Vagina (tissue), 2 donors: ENCODE measurements around the gene PODXL.

Experiments used
- CTCF ChIP-seq, 3 experiments: fragments of 450-650 bp in 2 of 3; fragments of 200-600 bp in 1 of 3; sonication (generic) in 1 of 3; IDR thresholded peaks; one replicate each; pipeline ENCODE4 v1.5.1; 2017 to 2019; ENCODE audit warnings: antibody characterized with exemption in 3 of 3, mild to moderate bottlenecking in 2 of 3, moderate library complexity in 2 of 3
- POLR2AphosphoS5 ChIP-seq, 2 donors: sonication (generic); formaldehyde crosslinking; IDR thresholded peaks; one replicate each; pipeline ENCODE4 v1.9.0; 2017; ENCODE audit warnings: antibody characterized with exemption in 2 of 2, mild to moderate bottlenecking in 2 of 2, low read depth in 1 of 2; ENCODE audit not compliant: insufficient read depth in 1 of 2

DNA sequence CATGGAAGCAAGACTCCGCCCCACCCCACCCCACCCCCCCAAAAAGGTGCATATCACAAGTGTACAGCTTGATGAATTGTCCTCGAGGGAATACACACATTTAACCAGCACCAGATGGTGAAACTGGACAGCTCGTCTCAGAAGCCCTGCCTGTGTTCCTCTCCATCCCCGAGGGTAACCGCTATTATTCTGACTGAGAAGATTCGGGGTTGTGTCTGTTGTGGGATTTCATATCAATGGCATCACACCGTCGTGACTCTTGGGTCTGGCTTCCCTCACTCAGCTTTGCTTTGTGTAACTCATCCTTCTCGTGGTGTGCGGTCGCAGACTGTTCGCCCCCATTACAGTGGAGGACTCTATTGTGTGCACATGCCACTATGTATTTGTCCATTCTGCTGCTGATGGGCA, 18.9 kb downstream of the PODXL start:
- TF ChIP-seq CTCF (IDR thresholded peaks at IDR 0.05): no peak
- no peak for TF ChIP-seq POLR2AphosphoS5 (IDR thresholded peaks at IDR 0.05; ENCODE audit: insufficient read depth in 1 of 2, low read depth in 1 of 2)
